Measurements from ENCODE around the gene PTPN1. TPM values are rescaled to one million over a fixed set of nuclear protein-coding genes. Genes with fewer than 3 reads are reported as not detected.
A peak's percentile ranks its signal among the peaks of the same experiment; 100 is the strongest.

The PTPN1 gene
- total and polyA plus RNA-seq, 2 of the 13 experiments (the other 11 are each of a cell fraction or from before 2014, with no cell fraction given): 17.7 to 37.2 TPM

- TF ChIP-seq ZBTB10 (CRISPR knock-in tag; IDR thresholded peaks at IDR 0.05; ENCODE audit: borderline replicate concordance) (peak; percentile 97), TEAD3 (CRISPR knock-in tag; optimal IDR thresholded peaks at IDR 0.05; ENCODE audit: borderline replicate concordance) (peak; percentile 24), MBD4 (IDR thresholded peaks at IDR 0.05; ENCODE audit: borderline replicate concordance, low read length) (no peak), HOXD1 (CRISPR knock-in tag; IDR thresholded peaks at IDR 0.05) (0 out of 2 replicates have a peak, but pooled peaks have one; percentile 44), IRF1 (CRISPR knock-in tag; IDR thresholded peaks at IDR 0.05; ENCODE audit: low read depth) (no peak), RNF219 (CRISPR knock-in tag; IDR thresholded peaks at IDR 0.05) (no peak), ZNF790 (CRISPR knock-in tag; IDR thresholded peaks at IDR 0.05; ENCODE audit: borderline replicate concordance) (no peak), ZNF619 (CRISPR knock-in tag; IDR thresholded peaks at IDR 0.05) (0 out of 2 replicates have a peak, but pooled peaks have one; percentile 85), SRSF1 (optimal IDR thresholded peaks at IDR 0.05; ENCODE audit: low read depth, low read length) (no peak), NFIB (CRISPR knock-in tag; IDR thresholded peaks at IDR 0.05; ENCODE audit: borderline replicate concordance) (no peak), GATA4 (IDR thresholded peaks at IDR 0.05; ENCODE audit: borderline replicate concordance, low read depth) (no peak), ZNF331 (CRISPR knock-in tag; IDR thresholded peaks at IDR 0.05) (peak; percentile 43; the same call in 1 of the 2 replicates), ZSCAN22 (CRISPR knock-in tag; IDR thresholded peaks at IDR 0.05) (no peak), DRAP1 (CRISPR knock-in tag; IDR thresholded peaks at IDR 0.05) (no peak), ZNF879 (CRISPR knock-in tag; IDR thresholded peaks at IDR 0.05) (no peak), PHF20 (CRISPR knock-in tag; IDR thresholded peaks at IDR 0.05) (no peak), KDM4B (CRISPR knock-in tag; IDR thresholded peaks at IDR 0.05) (no peak), BRF2 (CRISPR knock-in tag; IDR thresholded peaks at IDR 0.05) (no peak), ZNF652 (CRISPR knock-in tag; IDR thresholded peaks at IDR 0.05; ENCODE audit: borderline replicate concordance, low read depth) (no peak)
Measured at GRCh38 chr20:50464026-50464724, 46.0 kb upstream of the PTPN1 start (continued).
